Measurements from ENCODE around the gene TMEM129.
A peak's percentile ranks its signal among the peaks of the same experiment; 100 is the strongest.
"Not testable (repeated sequence)": the region's sequence is repeated elsewhere in the genome, so short reads cannot be mapped to it uniquely, and the experiment has no call there.

The TMEM129 gene

DNA sequence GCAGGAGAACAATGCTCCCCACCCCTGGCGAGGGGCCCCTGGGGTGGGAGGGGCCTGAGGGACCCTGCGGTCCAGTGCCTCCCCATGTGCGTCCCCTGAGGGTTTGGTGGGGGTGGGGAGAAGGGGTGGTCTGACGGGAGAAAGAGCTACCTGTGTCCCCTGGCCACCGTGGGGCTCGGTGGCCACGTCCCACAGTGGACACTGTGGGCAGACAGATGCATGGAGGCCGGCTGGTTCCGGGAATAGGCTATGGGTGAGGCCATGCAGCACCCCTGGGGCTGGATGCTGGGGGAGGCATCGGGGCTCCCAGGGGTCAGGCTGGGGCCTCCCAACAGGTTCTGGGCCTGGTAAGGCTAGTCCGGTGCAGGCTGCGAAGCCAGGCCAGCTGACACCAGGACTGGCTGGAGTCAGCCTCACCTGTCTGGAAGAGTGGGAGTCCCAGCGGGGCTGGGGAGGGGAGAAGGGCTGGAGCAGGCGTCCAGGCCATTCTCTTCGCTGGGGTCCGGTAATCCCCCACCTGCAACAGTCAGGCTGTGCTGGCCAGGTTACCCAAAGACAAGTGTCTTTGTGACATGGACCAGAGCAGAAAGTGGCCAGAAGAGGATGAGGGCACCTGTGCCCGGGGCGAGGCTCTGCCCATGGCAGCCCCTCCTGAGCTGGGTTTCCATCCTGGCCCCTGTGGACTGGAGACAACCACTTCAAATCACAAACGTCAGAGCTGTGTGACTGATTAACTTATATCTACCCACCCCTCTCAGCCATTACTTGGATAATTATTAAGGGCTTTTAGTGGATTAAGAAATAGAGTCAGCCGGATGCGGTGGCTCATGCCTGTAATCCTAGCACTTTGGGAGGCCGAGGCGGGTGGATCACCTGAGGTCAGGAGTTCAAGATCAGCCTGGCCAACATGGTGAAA, 35.6 kb downstream of the TMEM129 start:
- DNase-seq = no peak

DNA sequence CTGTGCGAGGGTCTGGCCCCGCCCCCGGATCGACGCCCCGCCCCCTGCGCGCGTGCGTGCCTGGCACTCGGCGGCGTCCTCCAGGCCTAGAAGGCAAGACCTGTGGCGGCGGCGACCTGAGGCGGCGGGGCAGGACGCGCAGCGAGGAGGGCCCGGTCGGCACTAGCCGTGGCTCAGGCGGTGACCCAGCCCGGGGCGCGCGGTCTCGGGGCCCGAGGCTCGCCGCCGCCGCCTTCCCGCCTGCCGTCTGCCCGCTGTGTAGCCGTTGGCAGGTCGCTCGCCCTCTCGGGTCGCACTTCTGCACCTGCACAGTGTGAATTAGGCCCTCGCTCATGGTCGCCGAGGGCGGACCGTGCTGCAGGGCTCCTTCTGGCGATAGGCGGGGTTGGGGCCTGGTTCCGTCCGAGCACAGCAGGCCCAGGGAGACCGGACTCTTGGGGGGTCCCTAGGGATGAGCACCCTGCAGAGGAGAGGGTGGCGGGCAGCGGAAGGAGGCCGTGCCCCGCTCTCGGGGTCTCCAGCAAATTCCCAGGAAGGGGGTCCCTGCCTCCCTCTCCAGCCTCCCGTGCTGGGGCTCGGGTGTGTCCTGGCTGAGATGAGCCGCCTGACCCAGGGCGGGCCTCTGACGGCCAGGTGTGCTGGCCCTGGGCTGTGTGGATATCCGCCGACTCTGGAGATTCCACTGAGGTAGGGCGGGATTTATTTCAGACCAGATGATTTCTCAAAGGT, 36.5 kb downstream of the TMEM129 start:
- DNase-seq = no peak

DNA sequence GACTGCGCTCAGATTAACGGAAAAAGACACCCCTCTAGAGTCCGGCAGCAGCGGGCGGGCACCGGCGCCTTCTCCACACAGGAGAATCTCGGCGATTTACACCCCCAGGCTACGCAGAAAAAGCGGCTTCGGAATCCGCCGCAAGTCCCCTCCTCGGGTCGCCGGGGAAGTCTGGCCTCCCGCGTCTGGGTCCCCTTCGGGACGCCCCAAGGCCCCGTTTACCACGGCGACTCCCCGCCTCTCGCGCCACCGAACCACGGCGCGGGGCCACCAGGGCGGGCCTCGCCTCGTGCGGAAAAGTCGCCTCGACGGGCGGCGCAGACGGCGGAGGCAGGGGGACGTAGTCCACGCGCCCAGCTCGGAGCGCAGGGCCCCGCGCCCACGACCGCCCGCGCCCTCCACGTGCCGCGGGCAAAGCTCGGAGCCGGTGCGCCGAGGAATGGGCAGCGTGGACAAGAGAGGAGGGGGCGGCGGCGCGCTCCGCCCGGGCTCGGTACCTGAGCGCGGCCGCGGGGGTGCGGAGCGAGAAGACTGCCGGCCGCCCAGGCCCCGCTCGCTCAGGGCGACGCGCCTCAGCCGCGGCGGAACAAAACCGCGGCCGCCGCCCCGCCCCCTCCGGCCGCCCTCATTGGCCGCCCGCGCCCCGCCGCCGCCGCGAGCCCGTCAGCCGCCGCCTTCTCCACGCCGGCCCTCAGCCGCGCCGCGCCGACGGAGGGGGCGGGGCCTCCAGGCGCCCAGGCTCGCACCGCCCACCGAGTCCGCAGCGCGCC, 37.2 kb downstream of the TMEM129 start, which contains the start of gene FAM53A:
Gene FAM53A, minus strand, starts transcription at position 578 of the 770 bp plus-strand sequence. CDS start 15,572 bp downstream, outside the sequence.
- peak; percentile 41 for DNase-seq

DNA sequence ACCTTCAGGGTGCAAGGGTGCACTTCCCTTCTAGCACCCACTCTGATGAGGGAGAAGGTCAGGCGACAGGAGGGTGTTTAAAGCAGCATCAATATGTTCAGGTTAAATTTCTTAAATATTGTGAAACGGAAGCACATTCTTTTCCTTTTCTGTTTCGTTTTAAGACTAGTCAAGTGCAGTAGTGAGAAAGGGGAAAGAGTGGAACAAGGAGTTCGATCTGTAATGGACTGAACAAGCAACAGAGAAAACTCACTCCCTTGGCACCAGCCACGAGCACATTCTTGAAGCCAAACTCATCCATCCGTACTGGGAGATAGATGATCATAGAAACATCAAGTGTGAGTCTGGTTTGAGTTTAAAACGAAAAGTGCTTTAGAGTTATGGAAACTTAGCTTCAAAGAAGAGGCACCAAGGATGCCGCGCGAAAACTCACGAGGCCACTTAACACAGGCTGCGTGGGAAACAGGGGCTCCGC, 37.8 kb downstream of the TMEM129 start:
- no peak for DNase-seq

DNA sequence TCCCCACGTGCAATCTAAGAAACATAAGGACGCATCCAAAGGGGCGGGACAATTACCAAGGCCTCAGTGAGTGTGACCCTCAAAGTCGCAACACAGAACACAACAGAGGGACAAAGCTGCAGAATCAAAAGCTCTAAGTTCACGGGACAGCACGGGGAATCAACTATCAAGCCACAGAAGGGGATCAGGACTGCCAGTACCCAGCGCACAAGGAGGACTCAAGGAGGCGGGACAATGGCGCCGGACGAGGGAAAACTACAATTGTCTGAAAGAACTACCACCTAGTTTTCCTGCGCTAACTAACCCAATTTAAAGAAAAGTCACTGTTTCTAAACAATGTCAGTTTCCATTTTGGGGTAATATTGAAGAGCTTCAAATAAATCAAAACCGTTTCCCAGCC, 38.3 kb downstream of the TMEM129 start:
- no peak for DNase-seq

DNA sequence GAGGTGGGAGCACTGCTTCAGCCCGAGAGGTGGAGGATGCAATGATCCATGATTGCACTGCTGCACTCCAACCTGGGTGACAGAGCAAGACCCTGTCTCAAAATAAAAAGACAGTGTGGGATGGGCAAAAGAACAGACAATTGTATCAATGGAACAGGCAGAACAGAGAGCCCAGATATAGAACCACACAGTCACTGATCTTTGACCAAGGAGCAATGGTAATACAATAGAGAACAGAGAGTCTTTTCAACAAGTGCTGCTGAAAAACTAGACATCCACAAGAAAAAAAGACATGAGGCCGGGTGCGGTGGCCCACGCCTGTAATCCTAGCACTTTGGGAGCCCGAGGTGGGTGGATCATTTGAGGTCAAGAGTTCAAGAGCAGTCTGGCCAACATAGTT, 42.9 kb downstream of the TMEM129 start:
- no peak for DNase-seq

DNA sequence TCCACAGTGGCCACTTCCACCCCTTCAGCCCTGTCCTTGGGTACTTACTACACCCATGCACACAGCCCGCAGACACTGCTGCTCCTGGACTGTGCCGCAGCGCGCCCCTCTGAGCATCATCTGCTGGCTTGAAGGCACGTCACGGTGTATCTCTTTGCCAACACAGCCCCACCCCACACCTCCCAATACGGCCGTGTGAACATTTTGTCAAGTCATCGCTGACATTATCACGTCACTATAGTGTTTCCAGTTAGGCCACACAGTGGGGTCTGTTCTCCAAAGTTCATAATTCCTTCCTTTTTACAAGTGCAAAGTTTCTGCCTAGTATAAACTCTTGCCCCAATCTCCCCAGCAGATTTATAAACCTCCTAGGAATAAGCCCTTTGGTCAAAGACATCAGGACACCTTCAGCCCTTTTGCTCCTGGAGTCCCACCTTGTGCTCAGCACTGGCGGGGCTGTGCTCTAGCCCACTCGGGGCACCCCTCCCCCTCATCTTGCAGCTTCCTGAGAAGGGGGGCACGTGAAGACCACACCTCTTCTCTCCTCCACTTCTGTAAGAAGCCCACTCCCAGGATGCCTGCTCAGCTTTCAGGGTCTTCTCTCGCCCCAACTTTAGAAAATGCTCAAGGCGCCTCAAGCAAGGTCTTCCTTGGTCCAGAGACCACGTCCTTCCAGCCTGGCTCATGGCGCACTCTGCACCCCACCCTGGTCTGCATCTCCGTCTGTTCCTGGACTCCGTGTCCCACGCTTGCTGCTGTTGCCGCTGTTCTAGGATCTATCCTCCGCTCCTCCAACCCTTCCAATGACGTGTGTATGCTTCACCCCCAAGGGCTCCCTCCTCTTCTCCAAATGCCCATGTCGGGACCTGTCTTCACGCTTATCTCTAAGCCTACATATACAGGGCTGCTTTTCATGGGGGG, 44.3 kb downstream of the TMEM129 start:
- DNase-seq = no peak

DNA sequence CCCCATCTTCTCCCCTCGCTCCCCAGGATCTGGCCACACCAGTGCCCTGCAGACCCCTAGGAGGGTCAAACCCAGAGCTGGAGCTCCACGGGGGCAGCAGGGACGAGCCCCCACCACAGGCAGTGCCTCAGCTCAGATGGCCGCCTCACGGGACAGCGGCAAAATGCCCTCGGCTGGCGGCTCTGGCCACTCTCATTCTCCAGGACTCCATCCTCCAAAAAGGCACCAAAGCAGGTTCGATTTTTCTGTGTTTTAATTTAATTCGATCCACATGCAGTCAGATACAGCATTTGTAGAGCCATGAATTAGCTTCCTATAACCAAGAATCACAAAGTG, 45.4 kb downstream of the TMEM129 start:
- DNase-seq = no peak

DNA sequence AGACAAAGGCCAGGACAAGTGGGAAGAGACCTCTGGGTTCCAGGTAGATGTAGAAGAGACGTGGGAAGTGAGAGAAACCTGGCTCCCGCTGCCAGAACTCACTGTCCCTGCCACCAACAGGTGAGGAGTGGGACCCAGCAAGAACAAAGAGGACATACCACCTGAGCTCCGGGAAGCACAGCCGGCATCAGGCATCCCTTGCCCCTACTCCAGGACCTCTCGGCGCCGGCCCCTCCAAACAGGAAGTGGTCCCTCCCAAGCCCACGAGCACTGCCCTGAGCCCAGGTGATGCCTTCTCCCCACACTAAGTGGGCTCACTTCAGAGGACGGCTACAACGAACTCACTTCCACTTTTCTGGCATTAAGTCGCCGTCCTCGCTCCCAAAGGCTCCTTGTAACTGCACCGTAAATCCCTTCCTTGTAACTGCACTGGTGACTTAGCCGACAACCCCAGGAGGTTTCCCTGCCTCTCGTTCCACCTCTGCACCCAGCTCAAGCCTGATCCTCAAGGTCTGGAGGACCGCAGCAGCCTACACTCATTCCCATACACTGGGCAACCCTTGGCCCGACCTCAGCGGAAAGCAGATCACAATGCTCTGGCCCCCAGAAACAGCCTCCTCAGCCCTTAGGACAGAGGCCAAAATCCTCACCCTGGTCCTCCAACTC, 45.9 kb downstream of the TMEM129 start:
- DNase-seq = no peak

DNA sequence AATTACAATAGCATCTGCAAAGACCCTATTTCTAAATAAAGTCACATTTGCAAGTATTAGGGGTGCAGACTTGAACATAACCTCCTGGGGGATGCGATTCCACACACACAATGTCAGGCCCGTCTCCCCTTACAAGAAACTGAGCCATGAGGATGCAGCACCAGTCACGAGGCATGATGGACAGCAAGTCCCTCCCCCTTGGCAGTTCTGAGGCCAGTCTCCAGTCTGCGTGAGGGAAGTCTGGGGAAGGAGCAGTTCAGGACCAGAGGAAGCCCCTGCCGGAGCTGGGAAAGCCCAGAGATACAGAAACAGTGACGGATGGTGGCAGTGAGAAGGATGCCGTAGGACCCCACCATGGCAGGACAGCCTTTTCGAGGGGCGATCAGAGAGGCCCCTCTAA, 46.4 kb downstream of the TMEM129 start:
- no peak for DNase-seq

DNA sequence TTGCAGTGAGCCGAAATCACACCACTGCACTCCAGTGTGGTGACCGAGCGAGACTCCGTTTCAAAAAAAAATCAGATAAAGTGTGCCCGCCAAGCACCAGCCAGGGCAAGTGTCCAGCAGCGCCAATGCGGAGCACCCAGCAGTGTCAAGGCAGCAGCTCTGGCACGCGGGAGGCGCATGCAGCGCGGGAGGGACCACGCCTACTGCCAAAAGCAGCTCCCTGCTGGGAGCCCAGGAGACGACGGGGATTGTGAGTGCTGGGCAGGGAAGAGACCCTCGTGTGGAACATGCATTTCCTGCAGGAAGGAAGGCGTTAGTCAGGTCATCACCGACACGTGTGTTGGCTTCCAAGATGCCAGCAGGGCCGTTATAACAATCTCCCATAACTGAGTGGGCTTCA, 47.5 kb downstream of the TMEM129 start:
- no peak for DNase-seq

DNA sequence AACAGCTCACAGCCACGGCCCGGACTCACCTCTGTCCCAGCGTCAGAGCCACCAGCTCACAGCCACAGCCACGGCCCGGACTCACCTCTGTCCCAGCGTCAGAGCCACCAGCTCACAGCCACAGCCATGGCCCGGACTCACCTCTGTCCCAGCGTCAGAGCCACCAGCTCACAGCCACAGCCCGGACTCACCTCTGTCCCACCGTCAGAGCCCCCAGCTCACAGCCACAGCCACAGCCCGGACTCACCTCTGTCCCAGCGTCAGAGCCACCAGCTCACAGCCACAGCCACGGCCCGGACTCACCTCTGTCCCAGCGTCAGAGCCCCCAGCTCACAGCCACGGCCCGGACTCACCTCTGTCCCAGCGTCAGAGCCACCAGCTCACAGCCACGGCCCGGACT, 50.1 kb downstream of the TMEM129 start:
- DNase-seq = not testable (repeated sequence)

DNA sequence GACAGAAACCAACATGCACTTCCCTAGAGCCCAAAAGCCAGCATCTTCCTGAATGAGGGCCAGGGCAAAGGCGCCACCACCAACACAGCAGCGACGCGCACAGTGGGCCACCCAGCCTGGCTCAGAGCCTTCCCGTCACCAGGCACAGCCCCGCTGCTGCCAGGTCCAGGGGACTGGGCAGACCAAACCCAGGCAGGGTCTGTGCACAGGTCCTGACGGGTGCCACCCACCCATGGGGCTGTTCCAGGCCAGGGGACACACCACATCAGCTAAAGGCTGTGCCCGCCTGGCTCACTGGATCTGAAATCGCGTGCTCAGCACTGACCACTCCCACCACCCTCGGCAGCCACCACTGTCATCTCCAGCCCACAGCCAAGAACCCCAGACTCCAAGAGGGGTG, 50.8 kb downstream of the TMEM129 start:
- DNase-seq = no peak

DNA sequence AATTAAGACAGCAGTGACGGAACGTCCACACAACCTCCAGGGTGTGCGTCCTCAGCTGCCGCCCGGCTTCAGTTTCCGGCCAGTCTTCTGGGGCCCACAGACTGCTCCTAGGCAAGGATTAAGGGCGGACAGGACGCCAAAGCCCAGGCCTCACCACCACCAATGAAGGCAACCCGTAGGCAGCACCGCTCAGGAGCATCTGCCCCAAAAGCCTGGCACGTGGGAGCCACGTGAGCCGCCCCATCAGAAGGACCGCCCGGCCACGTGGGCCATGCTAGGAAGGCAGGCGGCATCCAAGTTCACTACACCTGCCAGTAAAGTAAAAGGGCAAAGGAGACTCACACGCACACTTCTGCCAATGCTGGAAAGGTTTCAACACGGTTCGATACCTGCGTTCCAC, 51.3 kb downstream of the TMEM129 start:
- no peak for DNase-seq

DNA sequence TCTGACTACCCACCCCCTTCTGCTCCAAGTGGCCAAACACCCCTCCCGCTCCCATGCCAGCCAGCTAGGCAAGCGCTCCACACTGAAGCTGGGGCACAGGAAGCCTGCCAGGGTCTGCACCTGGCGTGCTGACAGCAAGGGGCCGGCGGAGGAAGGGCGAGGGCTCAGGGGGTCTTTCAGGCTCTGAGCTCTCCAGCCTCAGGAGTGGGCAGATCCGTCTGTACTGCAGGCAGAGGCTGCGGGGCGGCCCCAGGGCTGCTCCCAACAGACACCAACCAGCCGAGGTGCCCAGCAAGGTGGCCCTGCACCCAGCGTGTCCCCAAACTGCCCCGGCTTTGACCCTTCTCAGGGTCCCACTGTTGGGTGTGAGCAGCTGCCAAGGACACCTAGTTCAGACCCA, 51.9 kb downstream of the TMEM129 start:
- DNase-seq = no peak

DNA sequence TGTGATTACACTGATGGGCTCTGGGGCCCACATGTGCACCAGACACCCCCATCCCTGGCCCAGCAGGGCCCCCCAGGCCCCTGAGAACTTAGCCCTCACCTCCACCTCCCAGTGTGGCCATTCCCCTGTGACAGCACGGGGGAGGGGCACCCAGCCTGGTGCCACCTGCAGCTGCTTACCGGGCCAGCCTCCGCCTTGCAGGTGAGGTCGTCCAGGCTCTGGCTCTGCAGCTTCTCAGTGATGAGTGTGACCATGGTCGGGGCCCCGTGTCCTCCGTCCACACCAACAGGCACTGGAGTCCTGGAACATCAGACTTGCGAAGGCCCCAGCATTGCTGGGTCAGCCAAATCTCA, 52.7 kb downstream of the TMEM129 start:
- DNase-seq = no peak

DNA sequence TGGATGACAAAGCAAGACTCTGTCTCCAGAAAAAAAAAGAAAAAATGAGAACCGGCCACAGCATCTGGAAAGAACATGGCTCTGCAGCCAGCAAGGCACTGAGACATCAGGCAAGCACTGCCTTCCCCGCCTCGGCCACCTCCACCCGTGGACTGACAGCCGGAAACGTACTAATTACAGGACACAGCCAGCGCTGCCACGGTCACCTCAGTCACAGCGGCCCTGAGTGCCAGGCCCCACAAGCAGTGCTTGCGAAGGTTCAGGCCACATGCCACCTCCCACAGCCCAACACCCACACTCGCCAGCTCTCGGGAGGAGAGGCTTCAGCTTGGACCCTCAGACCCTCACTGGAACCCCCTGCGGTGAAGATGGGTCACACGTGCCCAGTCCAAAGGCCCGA, 53.9 kb downstream of the TMEM129 start:
- DNase-seq = no peak

DNA sequence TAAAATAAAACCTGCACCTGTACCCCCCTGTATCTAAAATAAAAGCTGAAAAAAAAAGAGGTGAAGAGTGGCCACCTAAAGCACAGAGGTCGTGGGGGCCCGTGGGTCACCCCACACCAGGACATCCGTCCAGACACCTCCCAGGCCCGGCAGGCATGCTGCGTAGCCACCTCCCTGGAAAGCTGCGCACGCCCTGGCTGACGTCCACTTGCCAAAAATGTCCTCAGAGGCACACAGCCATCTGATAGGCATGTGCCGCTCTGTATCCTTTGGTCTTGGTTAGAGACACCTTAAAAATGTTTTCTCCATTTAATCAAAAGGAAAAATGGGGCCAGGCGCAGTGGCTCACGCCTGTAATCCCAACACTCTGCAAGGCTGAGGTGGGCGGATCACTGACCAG, 54.7 kb downstream of the TMEM129 start:
- DNase-seq = no peak
